ENCODE data around the gene FAM228A. TPM values are rescaled to one million over a fixed set of nuclear protein-coding genes. Genes with fewer than 3 reads are reported as not detected.

Gene FAM228A
- total and polyA plus RNA-seq, 2 experiments from 2014 or later = 0.11 to 0.35 TPM

- H3K4me3 Mint-ChIP-seq = no peak overlapping the region
These were observed 1.5 kb downstream of the FAM228A start for GRCh38 chr2:24176326-24176725.

More at GRCh38 chr2:24176326-24176725, 1.5 kb downstream of the FAM228A start:
- TF ChIP-seq EZH2 (IDR thresholded peaks at IDR 0.05; ENCODE audit: low read depth, unreplicated experiment) (no peak), REST (IDR thresholded peaks at IDR 0.05; ENCODE audit: unreplicated experiment) (no peak), ETS1 (IDR thresholded peaks at IDR 0.05) (no peak), EZH2phosphoT487 (IDR thresholded peaks at IDR 0.05; ENCODE audit: unreplicated experiment) (no peak), POLR2AphosphoS5 (IDR thresholded peaks at IDR 0.05; ENCODE audit: low read depth) (no peak), CTCF (conservative IDR thresholded peaks at IDR 0.05; ENCODE audit: low read depth in 2 of 2) (no peak), ZNF114 (CRISPR knock-in tag; IDR thresholded peaks at IDR 0.05) (no peak), CREB1 (CRISPR knock-in tag; IDR thresholded peaks at IDR 0.05; ENCODE audit: low read depth) (no peak), ZNF331 (CRISPR knock-in tag; IDR thresholded peaks at IDR 0.05; ENCODE audit: low read depth) (no peak), NANOG (IDR thresholded peaks at IDR 0.05; ENCODE audit: borderline replicate concordance) (no peak), STAT1 (IDR thresholded peaks at IDR 0.05; ENCODE audit: unreplicated experiment) (no peak), JUNB (IDR thresholded peaks at IDR 0.05; ENCODE audit: unreplicated experiment) (no peak), ZNF462 (CRISPR knock-in tag; IDR thresholded peaks at IDR 0.05) (no peak)
- no peaks in the 10 kb centered on the region for H3K9me3 Mint-ChIP-seq
- ATAC-seq (no peak), DNase-seq (ENCODE audit: low spot score) (no peak)
- Histone ChIP-seq H3K4me2 (no peak overlapping the region), H3K4me3 (no peak overlapping the region), H3K27me3 (ENCODE audit: insufficient read depth) (peaks cover 12% of the 10 kb centered on the region; the same call in 1 of the 2 replicates), H3K9me2 (ENCODE audit: insufficient read depth) (no peaks in the 10 kb centered on the region), H3K36me3 (ENCODE audit: insufficient read depth) (no peaks in the 10 kb centered on the region), H3F3A (replicated peaks; ENCODE audit: low read depth) (no peaks in the 10 kb centered on the region; the same call in 1 of the 2 replicates), H3K27ac (ENCODE audit: low read depth) (no peak overlapping the region), H4K20me1 (replicated peaks; ENCODE audit: insufficient read depth) (no peaks in the 10 kb centered on the region), H2AFZ (no peak overlapping the region), H3K79me2 (replicated peaks; ENCODE audit: insufficient read depth) (no peaks in the 10 kb centered on the region), H3K4me1 (ENCODE audit: insufficient read depth) (no peaks in the 10 kb centered on the region)
- H3K27ac Mint-ChIP-seq = no peak overlapping the region
- H3K27me3 Mint-ChIP-seq (ENCODE audit: insufficient read depth, low read depth, poor library complexity) = peaks cover under 1% of the 10 kb centered on the region
- no peaks in the 10 kb centered on the region for H3K4me1 Mint-ChIP-seq
- no peaks in the 10 kb centered on the region for H3K36me3 Mint-ChIP-seq (ENCODE audit: low read depth)
